NCI-H82 treated with DMSO at 0.1 percent for 48 hours (cell line): ENCODE measurements around the gene MITF.

Experiments used
- DNase-seq: peaks from one replicate; lab custom pipeline; 2025; ENCODE audit not compliant: unreplicated experiment; lab: John Stamatoyannopoulos, UW

Gene MITF

GRCh38 chr3:69830147-69830546 is 90.9 kb downstream of the MITF start:
- no peak for DNase-seq

DNA sequence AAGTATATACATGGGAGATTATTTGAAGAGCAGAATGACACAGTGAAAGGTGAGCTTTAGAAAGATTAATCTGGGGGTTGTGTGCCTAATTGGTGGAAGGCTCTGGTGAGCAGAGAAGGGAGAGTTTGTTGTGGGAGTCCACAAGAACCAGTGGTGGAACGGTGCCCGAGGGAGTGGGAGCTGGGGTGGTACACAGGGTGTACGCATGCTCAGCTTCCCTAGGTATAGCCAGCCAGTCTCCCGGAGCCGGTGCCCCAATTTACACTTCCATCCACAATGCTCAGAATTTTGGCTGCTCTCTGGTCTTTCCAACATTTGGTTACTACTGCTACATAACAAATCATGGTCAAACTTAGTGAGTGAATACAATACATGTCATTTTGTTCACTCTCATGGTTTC is 92.5 kb downstream of the MITF start:
- no peak for DNase-seq

DNA sequence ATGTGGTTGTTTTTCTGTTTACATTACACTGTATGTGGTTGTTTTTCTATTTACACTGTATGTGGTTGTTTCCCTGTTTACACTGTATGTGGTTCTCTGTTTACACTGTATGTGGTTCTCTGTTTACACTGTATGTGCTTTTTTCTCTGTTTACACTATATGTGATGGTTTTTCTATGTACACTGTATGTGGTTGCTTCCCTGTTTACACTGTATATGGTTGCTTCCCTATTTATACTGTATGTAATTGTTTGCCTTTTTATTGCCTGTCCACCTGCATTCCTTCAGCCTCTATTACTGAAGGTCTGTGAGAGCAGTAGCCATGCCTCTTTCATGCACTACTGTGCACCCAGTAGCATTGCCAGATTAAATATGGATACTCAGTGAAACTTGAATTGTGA is 94.3 kb downstream of the MITF start:
- no peak for DNase-seq

- no peak for DNase-seq
Observed at GRCh38 chr3:69838217-69838616, 99.0 kb downstream of the MITF start.

DNA sequence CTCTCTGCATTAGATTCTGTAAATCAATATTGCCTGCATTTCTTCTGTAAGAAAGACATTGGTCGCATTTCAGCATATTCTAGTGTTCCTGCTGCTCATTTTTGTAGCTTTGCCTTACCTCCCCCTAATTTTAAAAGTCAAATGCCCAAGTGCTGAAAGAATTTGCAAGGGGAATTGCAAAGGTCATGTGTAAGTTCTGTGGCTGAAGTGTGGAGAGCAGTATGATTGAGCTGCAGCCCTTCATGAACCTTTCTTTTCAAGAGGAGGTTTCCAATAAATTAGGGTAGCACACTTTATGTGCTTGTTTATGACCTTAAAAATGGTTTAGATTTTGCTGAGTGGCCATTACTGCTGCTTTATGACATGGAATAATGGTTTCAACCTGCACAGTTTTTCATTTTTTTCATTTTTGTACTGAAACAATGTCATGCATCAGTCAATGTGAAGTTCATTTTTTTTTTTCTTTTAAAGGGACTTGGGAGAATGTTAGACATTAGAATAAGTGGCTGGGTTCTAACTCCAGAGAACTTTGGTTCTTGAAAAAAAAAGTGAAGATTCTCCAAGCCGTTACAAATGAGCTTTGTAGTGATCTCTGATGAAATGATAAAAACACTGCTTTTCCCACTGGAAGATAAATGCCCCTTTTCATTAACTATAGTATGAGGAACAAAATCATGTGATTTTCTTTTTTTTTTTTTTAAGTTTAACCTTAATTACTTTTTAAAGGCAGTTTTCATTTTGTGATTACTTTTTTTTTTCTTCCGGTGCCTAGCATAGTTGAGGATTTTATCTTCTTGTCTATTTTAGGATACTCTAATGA is 99.6 kb downstream of the MITF start:
- DNase-seq = no peak

DNA sequence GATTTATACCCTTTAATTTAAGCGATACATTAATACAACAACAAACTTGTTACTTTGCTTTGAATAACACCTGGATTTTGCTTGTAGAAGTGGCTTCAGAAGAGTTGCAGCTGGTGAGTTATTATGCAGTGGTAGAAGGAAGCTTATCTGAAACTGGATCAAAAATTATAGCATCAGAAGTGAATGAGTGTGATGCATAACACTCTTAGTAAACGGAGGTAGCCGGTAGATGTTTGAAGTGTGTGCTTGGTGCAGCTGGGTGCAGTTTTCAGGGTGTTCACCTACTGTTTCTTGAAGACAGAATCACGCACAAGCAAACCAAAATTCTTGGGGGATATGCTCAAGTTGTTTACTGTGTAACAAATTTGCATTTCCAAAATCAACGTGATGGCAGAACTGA is 103.1 kb downstream of the MITF start:
- no peak for DNase-seq

DNA sequence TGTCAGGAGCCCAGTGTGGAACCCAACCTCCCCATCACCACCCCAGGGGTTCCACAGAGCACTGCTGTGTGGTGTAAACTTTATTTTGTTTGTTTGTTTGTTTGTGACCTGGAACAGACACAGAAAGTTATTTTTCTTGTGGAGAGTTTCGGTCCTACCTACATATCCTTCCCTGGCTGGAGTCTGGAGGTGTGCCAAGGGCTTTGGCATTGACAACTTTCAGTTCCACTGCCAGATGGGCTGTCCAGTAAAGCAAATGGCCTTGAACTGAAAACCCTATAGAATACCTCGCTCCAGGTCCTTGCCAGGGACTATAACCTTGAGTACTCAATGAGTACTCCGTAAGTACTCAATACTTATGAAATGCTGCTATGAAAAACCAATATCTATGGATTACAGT is 103.5 kb downstream of the MITF start:
- DNase-seq = no peak

DNA sequence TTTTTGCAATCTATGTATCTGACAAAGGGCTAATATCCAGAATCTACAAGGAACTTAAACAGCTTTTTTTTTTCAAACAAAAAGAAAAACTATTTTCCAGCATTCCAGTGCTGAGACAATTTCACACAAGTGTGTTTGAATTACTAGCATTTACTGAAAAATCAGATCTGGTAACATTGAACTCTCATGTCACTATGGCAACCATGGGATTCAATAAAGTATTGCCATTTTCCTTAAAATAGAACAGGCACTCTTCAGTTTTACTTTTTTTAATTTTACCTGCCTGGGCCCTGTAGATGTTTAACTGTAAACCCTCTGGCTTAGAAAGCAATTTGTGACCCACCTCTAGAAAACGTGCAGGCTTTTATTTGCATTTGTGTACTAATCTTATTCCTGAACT is 105.4 kb downstream of the MITF start:
- DNase-seq = no peak

DNA sequence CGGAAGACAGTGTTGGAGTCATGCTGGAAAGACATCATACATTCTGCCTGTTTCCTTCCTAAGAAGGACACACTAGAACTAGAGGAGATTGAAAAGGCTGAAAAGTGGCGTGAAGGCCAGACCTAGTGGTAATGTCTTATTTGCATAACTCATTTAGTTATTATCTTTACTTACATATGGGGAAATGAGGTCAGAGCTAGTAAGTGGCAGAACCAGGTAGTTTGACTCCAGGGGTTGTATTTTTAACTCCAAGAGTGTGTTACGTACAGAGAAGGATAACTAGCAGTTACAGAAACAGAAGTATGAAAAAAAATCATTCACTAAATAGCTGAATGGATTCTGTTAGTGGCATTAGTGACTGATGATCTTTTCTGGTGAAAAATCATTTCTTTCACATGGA is 108.0 kb downstream of the MITF start:
- DNase-seq = no peak

DNA sequence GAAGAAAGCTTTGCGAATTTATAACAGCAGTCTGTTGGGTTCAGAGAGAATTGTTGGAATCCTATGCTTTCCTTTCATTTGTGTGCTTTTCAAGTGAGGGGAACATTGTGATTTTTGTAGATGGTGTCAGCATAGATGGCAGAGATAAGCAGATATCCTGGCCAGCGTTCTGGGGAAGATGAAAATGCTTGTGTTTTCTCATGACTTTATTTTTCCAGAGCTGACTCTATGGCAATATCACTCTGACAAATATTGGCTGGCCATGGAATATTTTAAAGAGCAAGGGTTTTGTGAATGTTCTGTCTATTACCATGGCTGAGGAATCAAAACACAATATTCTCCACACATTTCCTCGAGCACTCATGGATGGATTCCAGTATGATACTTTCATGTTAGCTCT is 108.8 kb downstream of the MITF start:
- DNase-seq = no peak

- DNase-seq = no peak
Observed at GRCh38 chr3:69850849-69851248, 111.6 kb downstream of the MITF start.

- DNase-seq = no peak
Observed at GRCh38 chr3:69853027-69853426, 113.8 kb downstream of the MITF start.

DNA sequence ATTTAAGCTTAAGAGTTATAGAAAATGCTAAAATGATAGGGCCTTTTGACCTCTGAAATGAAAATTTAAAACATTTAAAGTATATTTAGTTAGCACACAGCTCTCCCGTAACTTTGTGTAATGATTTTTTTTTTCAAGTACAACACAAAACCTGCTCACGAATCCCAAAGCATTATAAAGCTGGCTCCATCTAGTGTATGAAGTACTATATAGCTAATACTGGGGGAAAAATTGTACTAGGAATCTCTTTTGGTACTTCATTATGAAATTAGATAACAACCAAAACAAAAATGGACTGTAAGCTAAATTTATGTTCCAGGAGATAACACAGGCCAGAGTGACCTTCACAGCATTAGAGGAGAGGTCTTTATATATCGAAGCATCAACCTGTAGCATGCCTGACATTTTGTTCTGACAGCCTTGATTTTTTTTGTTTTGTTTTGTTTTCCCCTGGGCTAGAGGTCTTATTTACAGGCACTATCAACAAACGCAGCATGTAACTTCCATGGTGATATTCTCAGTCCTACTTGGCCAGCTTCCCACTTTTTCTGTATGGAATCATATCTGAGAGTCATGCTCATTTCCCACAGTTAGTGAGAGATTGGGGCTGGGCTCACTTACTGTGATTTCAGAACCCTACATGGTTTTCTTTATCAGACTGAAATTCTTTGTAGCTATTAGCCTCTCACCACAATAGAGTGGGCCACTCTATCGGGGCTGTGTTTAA is 116.3 kb downstream of the MITF start:
- peak; percentile 7 for DNase-seq

GRCh38 chr3:69856965-69857705 is 117.9 kb downstream of the MITF start:
- no peak for DNase-seq

DNA sequence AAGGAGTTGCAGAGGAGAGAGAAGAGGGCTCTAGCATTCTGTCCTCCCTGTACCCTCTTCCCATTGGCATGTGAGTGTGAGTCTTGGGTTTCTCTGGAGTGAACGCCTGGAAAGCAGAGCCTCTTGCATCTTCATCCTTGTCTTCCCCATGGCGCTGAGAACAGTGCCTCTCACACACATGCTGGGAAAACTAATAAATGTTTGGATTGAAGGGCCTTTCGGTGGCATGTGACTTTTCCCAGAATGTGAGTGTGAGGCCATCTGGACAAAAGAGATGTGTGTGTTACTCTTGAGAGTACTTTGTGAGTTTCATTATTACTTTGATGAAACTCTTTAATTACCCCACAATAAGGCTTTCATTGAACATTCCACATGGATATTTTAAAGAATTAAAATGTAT is 122.3 kb downstream of the MITF start:
- no peak for DNase-seq

DNA sequence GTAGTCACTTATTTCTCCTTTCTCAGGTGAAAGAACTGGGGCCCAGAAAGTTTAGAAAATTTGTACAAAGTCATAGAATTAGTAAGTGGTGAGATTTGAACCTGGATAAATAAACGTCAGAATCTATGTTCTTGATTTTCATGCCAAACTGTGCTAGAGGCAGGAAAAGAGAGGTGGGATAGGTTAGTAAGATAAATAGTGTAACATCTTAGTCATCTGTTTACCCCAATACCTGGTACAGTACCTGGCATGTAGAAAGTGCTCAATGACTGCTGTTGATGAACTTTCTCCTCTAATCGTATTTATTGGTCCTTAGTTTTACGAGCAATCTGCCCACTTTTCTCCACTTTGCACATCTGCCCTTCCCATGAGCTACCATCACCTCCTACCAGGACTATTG is 124.9 kb downstream of the MITF start:
- DNase-seq = no peak

DNA sequence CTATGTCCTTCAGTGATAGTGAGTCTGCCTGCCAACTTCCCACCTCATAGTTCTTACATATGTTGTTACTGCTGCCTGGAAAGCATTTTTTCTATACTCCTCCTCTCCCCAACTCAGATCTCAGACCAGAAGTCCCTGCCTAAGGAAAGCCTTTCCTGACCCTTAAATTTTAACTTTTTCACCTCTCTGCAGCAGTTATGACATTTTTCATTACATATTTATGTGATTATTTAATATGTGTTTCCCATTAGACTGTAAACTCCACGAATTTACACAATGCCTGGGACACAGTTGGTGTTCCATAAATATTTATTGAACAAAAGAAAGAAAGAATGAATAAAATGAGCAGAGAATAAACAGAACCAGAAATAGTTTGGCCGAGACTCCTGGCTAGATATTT is 125.5 kb downstream of the MITF start:
- no peak for DNase-seq

DNA sequence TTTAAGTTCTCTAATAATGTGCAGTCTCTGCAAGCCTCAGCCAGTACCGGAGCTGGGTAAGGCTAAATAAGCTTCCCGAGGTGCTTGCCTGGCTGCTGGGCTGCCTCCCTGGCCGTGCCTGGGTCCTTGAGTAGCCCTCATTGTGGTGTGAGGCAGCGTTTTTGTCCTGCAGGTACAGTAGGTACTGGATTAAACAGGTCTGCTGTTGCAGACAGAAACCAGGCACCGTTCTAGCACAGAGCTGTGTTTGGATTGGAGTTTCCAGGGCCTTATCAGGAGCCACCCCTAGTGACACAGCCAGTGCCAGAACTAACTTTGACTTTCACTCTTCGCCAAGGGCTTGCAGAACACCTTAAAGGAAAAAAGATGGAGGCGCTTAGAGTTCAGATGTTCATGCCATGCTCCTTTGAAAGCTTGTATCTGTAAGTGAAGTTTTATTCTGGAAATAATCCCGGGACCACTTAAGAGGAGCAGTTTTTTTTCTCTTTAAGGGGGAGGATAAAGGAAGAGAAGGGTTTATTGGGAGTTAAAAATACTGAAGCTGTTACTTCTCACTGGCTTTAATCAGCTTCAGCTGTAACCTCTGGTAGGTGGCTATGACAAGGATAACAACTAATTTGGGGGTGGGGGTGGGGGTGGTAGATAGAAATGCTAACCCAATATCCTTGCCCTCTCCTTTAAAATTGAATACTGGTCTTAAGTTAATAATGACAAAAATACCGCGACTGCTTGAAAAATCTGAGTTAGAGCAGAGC is 126.8 kb downstream of the MITF start:
- DNase-seq = no peak

GRCh38 chr3:69866988-69867720 is 127.9 kb downstream of the MITF start:
- no peak for DNase-seq

DNA sequence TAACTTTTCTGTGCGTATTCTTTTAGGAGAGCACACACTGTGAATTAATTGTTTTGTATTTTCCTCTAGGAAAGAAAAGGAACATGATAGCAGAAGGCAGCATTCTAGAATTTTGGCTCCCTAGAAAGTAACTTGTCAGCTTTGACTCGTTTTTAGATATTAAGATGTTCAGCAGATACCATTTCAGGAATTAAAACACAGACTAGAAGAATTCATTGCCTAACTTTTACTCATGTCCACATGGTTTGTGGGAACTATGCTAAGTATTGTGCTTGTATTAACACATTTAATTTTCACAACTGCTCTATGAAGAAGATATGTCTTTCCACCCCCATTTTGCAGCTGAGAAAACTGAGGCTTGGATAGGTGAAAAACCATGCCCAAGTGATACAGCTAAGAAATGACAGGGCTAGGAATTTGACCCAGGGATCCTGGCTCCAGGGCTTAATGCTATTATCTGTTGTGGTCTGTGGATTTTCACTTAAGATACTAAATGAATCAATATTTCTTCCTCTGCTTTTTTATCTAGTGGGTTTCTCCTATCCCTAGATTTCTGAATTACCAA is 128.8 kb downstream of the MITF start:
- DNase-seq = no peak
